Diencephalon (tissue), 1 donor: Measurements from ENCODE around the gene WSCD1. TPM values are rescaled to one million over a fixed set of nuclear protein-coding genes. Genes with fewer than 3 reads are reported as not detected.

ENCODE experiments used
- total RNA-seq: library from RNA; depleted of rRNA; stranded (reverse); fragments of >200 nt; gene quantifications from one replicate; pipeline ENCODE4 v1.2.3, GENCODE V29; 2014

WSCD1 gene
- total RNA-seq: 43.8 TPM

DNA sequence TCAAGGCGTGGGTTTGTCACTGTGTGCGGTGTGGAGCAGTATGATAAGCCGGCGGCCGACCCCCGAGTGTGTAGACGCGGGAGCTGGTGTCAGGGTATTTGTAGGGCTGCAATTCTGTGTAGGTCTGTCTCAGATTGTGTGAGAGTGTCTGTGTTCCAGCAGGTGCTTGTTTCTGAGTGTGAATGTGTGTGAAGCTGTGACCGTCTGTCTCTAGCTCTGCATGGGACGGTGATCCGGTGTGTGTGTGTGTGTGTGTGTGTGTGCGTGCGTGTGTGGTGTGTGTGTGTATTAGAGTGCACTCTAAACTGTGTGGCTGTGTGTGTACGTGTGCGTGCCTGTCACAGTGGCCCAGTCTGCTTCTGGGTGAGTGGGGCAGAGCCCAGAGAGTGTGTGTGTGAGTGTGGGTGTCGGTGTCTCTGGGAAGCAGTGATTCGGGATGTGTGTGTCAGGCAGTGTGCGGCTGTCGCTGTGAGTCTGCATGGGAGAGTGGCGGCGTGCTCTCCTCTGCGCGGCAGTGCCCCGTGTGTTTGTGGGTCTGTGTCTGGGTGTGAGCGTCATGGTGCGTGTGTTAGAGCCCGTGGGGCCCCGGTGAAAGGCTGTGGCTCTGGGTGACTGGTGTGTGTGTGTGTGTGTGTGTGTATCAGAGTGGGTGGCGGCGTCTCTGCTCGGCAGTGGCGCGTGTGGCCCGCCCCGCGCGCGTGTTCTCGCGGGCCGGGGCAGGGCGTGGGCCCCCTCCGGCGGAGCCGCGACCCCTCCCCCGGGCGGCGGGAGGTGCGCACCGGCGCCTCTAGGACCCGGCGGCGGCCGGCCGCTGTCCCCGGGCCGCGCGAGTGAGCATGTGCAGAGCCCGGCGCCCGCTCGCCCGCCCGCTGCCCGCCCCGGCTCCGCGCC, at the start of gene WSCD1:
Gene WSCD1, plus strand, starts transcription at position 841 of the 891 bp plus-strand sequence. CDS start 10,280 bp downstream, outside the sequence.

